ENCODE results near the gene RABGEF1.
"Not testable (repeated sequence)": the region's sequence is repeated elsewhere in the genome, so short reads cannot be mapped to it uniquely, and the experiment has no call there.

Gene RABGEF1

DNA sequence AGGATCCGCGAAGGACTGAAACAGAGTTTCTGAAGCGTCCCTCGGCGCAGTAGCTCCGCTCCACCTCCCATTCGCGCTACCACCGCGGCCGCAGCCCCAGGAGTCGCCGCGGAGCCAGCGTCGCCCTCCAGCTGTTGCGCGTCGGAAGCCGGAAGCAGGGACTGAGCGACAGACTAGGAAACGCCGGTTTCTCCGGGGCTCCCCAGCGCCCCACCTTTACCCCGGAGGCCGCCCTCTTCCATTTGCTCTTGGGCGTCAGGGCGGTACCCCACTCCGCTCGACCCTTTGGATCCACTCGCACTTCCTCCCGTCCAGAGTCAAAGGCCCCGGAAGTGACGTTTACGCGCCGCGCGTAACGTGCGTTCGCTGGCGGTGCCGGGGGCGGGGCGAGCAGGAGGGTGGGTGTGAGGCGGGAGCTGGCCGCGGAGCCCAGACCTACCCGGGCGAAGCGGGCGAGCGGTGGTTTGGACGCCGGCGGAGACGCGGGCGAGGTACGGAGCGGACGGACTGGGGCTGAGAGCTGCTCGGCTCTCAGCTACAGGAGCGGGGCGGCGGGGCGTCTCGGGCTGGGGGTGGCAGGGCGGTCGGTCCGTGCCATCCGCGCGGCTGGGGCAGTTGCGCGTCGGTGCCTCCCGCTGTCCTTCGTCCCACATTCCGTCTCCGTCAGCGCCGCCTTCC is at the start of gene RABGEF1:
RABGEF1 (plus strand) TSS at position 432 of the 678 bp plus-strand sequence. CDS start 31,167 bp downstream, outside the sequence.
- peak; percentile 99 for DNase-seq (ENCODE audit: low spot score)

DNA sequence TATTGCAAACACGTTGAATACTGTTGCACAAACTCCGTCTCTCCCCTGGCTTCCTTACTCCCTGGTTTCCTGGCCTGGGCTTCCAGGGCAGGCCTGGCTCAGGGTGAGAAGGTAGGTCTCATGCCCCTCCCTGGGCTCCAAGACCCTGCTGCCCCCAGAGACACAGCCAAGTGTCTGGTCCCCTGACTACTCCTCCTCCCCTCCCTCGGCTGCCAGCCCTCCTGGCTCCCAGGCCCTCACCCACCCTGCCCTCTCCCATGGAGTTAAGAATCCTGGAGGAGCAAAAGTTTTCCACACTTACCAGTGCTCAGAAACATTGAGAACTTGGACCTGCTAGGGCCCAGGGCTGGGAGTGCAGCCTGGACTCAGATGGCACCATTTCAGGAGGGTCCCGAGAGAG is 47.2 kb upstream of the RABGEF1 start:
- DNase-seq (ENCODE audit: low spot score): no peak

- DNase-seq (ENCODE audit: low spot score): no peak
These were observed 46.2 kb upstream of the RABGEF1 start for GRCh38 chr7:66694286-66694685.

- not testable (repeated sequence) for DNase-seq (ENCODE audit: low spot score)
These were observed 45.1 kb upstream of the RABGEF1 start for GRCh38 chr7:66695417-66695816.

- DNase-seq (ENCODE audit: low spot score): not testable (repeated sequence)
These were observed 44.4 kb upstream of the RABGEF1 start for GRCh38 chr7:66696134-66696533.

DNA sequence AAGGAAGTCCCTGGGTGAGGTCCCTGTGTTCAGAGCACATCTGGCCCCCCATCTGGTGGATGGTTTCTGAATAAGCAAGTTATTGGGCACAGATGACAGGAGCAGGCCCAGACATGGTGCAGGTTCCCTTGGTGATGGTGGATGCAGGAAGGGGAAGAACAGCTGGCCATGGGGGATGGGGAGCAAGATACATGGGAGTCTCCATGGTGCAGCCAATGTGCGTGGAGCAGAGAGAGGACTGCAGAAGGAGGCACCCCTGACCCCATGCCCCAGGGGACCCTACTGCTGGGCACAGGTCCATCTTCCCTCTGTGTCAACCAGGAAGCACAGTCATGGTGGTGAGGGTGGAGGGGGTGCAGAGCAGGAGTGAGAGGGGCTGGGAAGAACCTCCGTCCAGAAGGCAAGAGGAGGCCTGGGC is 43.8 kb upstream of the RABGEF1 start:
- no peak for DNase-seq (ENCODE audit: low spot score)

- no peak for DNase-seq (ENCODE audit: low spot score)
These were observed 42.8 kb upstream of the RABGEF1 start for GRCh38 chr7:66697449-66698438.

DNA sequence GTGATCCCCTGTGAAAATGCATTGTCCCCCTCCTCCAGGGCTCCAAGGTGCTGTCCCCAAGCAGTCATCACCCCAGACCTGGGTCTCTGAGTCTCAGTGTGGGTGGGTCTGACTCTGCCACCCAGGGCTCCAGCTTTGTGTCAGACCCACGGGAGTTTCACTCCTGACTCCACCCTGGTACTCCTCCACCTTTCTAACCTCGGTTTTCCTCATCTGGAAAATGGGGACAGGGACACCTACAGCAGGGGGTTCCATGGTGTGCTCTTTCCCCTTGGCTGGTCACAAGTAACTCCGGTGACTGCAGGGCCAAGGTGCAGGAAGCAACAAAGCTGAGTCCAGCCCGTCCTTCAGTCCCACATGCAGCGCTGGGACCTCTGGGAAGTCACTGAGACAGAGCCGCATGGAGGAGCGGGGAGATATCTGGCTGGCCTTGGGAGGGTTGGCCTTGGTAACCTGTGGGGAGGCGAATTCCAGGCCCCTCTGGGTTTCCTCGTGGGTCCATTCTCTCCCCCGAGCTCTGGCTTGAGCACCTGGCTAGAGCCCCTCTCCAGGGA is 41.8 kb upstream of the RABGEF1 start:
- no peak for DNase-seq (ENCODE audit: low spot score)

- no peak for DNase-seq (ENCODE audit: low spot score)
These were observed 40.5 kb upstream of the RABGEF1 start for GRCh38 chr7:66699998-66700397.

GRCh38 chr7:66700633-66701131 is 39.9 kb upstream of the RABGEF1 start:
- no peak for DNase-seq (ENCODE audit: low spot score)

GRCh38 chr7:66707825-66708224 is 32.7 kb upstream of the RABGEF1 start:
- no peak for DNase-seq (ENCODE audit: low spot score)

DNA sequence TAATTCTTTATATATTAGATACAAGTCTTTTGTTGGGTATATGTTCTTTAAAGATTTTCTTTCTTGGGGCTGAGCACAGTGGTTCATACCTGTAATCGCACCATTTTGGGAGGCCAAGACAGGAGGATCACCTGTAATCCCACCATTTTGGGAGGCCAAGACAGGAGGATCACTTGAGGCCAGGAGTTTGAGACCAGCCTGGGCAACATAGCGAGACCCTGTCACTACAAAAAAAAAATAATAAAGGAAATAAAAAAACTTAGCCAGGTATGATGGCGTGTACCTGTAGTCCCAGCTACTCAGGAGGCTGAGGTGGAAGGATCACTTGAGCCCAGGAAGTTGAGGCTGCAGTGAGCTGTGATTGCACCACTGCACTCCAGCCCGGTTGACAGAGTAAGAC is 29.8 kb upstream of the RABGEF1 start:
- DNase-seq (ENCODE audit: low spot score): not testable (repeated sequence)

DNA sequence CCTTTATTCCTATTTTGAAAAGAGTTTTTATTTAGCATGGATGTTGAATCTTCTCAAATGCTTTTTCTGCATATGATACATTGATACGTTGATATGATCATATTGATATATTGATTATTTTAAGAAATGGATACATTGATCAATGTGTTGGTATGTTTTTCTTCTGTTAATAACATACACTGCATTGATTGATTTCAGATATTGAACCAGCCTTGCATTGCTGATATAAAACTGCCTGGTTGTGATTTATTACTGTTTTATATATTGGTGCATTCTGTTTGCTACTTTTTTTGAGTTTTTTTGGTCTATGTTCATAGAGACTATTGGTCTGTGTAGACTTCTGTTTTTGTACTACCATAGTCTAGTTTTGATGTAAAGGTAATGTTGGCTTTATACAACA is 26.8 kb upstream of the RABGEF1 start:
- DNase-seq (ENCODE audit: low spot score): no peak

- not testable (repeated sequence) for DNase-seq (ENCODE audit: low spot score)
These were observed 23.9 kb upstream of the RABGEF1 start for GRCh38 chr7:66716634-66717033.

DNA sequence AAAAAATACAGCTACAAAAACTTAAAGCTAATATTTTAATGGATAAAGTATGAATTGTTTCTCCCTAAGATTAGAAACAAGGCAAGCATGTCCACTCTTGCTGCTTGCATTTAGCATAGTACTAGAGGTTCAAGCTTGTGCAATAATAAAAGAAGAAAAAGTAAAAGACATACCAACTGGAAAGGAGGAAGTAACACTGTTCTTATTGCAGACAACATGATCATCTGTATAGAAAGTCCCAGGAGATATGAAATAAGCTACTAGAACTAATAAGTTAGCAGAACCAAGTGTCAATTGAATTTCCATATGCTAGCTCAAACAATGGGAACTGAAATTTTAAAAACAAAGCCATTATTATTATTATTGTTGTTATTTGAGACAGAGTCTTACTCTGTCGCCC is 20.0 kb upstream of the RABGEF1 start:
- DNase-seq (ENCODE audit: low spot score): no peak

DNA sequence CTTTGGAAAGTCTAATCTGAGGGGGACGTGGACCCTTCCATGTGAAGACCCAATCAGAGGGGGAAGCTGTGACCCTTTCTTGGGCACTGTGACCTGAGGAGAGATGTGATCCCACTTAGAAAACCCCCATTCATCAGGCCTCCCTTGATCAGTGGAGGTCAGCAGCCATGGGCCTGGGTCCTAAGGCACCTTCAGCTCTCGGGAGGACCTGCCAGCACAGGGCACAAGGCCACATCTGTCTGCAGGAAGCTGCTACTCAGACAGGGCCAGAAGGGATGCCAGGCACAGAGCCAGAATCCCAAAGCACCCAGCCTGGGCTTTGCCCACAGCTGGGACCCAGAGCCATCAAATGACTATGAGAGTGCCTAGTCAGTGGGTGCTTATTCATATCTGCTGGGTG is 14.7 kb upstream of the RABGEF1 start:
- DNase-seq (ENCODE audit: low spot score): no peak

- DNase-seq (ENCODE audit: low spot score): no peak
These were observed 13.5 kb upstream of the RABGEF1 start for GRCh38 chr7:66727058-66727457.

DNA sequence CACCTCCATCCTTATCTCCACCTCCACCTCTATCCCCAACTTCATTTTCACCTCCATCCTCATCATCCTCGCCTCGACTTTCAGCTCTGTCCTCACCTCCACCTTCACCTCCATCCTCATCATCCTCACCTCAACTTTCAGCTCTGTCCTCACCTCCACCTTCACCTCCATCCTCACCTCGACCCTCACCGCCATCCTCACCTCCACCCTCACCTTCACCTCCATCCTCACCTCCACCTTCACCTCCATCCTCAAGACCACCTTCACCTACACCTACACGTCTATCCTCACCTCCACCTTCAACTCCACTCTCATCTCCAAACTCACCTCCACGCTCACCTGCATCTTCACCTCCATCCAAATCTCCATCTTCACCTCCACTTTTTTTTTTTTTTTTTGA is 12.0 kb upstream of the RABGEF1 start:
- DNase-seq (ENCODE audit: low spot score): no peak

- no peak for DNase-seq (ENCODE audit: low spot score)
These were observed 11.3 kb upstream of the RABGEF1 start for GRCh38 chr7:66729274-66729673.

GRCh38 chr7:66731986-66732385 is 8.5 kb upstream of the RABGEF1 start:
- DNase-seq (ENCODE audit: low spot score): no peak

- DNase-seq (ENCODE audit: low spot score): no peak
These were observed 8.1 kb upstream of the RABGEF1 start for GRCh38 chr7:66732439-66732838.

GRCh38 chr7:66734006-66734405 is 6.5 kb upstream of the RABGEF1 start:
- DNase-seq (ENCODE audit: low spot score): no peak

DNA sequence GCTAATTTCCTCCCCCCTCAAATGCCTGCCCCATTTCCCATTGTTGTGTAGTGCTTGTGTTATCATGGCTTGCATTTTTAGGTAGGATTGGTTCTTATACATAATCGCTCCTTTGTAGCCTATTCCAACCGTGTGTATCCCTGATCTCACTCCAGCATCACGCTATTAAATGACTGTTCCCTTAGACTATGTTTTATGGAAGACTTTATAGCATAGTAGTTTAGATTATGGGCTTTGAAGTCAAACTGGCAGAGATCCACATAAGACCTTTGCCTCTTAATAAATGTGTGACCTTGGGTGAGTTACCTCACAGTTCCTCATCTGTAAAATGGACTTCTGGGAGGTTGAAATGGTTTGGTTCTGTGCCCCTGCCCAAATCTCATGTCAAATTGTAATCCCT is 5.4 kb upstream of the RABGEF1 start:
- no peak for DNase-seq (ENCODE audit: low spot score)

Data from HuH-7 (cell line).